Hepatocyte (in vitro differentiated cells): ENCODE measurements around the gene RNF217. TPM values are rescaled to one million over a fixed set of nuclear protein-coding genes. Genes with fewer than 3 reads are reported as not detected.

Source experiments
- DNase-seq: peaks from one replicate; pipeline ENCODE4 v3.0.0-alpha.2; 2016; ENCODE audit warnings: low spot score
- H2AFZ ChIP-seq: fragments of 200-600 bp; sonication (generic); 2 replicates; pipeline ENCODE4 v1.6.0; 2016; ENCODE audit warnings: antibody characterized with exemption, mild to moderate bottlenecking
- H3K27ac ChIP-seq: fragments of 200-600 bp; sonication (generic); 2 replicates; pipeline ENCODE4 v1.5.1; 2016; ENCODE audit warnings: mild to moderate bottlenecking
- H3K27me3 ChIP-seq: fragments of 200-600 bp; sonication (generic); 2 replicates; pipeline ENCODE4 v1.6.1; 2016
- H3K36me3 ChIP-seq: fragments of 200-600 bp; sonication (generic); replicated peaks from 2 replicates; pipeline ENCODE4 v1.5.1; 2016; ENCODE audit warnings: low read depth; ENCODE audit not compliant: insufficient read depth
- H3K4me1 ChIP-seq: fragments of 200-600 bp; sonication (generic); 2 replicates; pipeline ENCODE4 v1.5.1; 2016; ENCODE audit warnings: mild to moderate bottlenecking, moderate library complexity; ENCODE audit not compliant: insufficient read depth
- H3K4me2 ChIP-seq: fragments of 200-600 bp; sonication (generic); 2 replicates; pipeline ENCODE4 v1.6.0; 2016
- H3K4me3 ChIP-seq: fragments of 200-600 bp; sonication (generic); 2 replicates; pipeline ENCODE4 v1.5.1; 2016; ENCODE audit warnings: mild to moderate bottlenecking
- H3K79me2 ChIP-seq: fragments of 200-600 bp; sonication (generic); 2 replicates; pipeline ENCODE4 v1.6.0; 2017; ENCODE audit warnings: mild to moderate bottlenecking
- H3K9me2 ChIP-seq: fragments of 200-600 bp; sonication (generic); replicated peaks from 2 replicates; pipeline ENCODE4 v1.6.0; 2017; ENCODE audit warnings: mild to moderate bottlenecking; ENCODE audit not compliant: insufficient read depth
- H3K9me3 ChIP-seq: fragments of 200-600 bp; sonication (generic); 2 replicates; pipeline ENCODE4 v1.5.1; 2016; ENCODE audit warnings: low read depth, mild to moderate bottlenecking
- H4K20me1 ChIP-seq: fragments of 200-600 bp; sonication (generic); 2 replicates; pipeline ENCODE4 v1.6.0; 2016; ENCODE audit warnings: mild to moderate bottlenecking; ENCODE audit not compliant: insufficient read depth, poor library complexity, severe bottlenecking
- CTCF ChIP-seq: fragments of 200-600 bp; sonication (generic); IDR thresholded peaks from 2 replicates; pipeline ENCODE4 v1.5.1; 2016; ENCODE audit warnings: antibody characterized with exemption, mild to moderate bottlenecking; ENCODE audit not compliant: poor library complexity
- EZH2 ChIP-seq: fragments of 200-600 bp; sonication (generic); IDR thresholded peaks from 2 replicates; pipeline ENCODE4 v1.6.1; 2016; ENCODE audit warnings: antibody characterized with exemption, mild to moderate bottlenecking, borderline replicate concordance
- EZH2phosphoT487 ChIP-seq: fragments of 200-600 bp; sonication (generic); IDR thresholded peaks from one replicate; pipeline ENCODE4 v1.6.1; 2018; ENCODE audit warnings: antibody characterized with exemption, mild to moderate bottlenecking, low read depth, moderate library complexity; ENCODE audit not compliant: unreplicated experiment, severe bottlenecking
- WGBS: methylation state at CpG from one replicate; pipeline ENCODE4 v1.1.6; 2016; ENCODE audit warnings: low lambda C conversion rate; ENCODE audit errors: missing lambda C conversion rate; 5-methylcytosine and 5-hydroxymethylcytosine counted together
- polyA plus RNA-seq: library from polyadenylated mRNA; unstranded; fragments of >200 nt; fragmentation: Nextera tagmentation; extraction: Ambion mirVana; gene quantifications from 2 replicates; pipeline ENCODE4 v1.2.1, GENCODE V29; 2016
- total RNA-seq: library from RNA; depleted of rRNA; stranded (reverse); fragments of >200 nt; gene quantifications from 2 replicates; pipeline ENCODE4 v1.2.3, GENCODE V29; 2014

Gene RNF217
- total and polyA plus RNA-seq, 2 experiments from 2014 or later = 8.8 to 18.4 TPM

GRCh38 chr6:124958149-124958548, 4.1 kb upstream of the RNF217 start:
- H3K4me2 ChIP-seq = no peak overlapping the region
- H3K27me3 ChIP-seq = no peaks in the 10 kb centered on the region
- no peak overlapping the region for H3K4me3 ChIP-seq
- H3K36me3 ChIP-seq = no peaks in the 10 kb centered on the region
- H3K4me1 ChIP-seq = peaks cover 5% of the 10 kb centered on the region
- H3K27ac ChIP-seq = no peak overlapping the region
- H2AFZ ChIP-seq = no peak overlapping the region
- no peaks in the 10 kb centered on the region for H3K9me2 ChIP-seq
- no peak for DNase-seq
- TF ChIP-seq EZH2 = no peak
- TF ChIP-seq CTCF = no peak
- no peak for TF ChIP-seq EZH2phosphoT487
- H3K9me3 ChIP-seq = no peaks in the 10 kb centered on the region
- peaks cover 15% of the 10 kb centered on the region for H3K79me2 ChIP-seq
- no peaks in the 10 kb centered on the region for H4K20me1 ChIP-seq

DNA sequence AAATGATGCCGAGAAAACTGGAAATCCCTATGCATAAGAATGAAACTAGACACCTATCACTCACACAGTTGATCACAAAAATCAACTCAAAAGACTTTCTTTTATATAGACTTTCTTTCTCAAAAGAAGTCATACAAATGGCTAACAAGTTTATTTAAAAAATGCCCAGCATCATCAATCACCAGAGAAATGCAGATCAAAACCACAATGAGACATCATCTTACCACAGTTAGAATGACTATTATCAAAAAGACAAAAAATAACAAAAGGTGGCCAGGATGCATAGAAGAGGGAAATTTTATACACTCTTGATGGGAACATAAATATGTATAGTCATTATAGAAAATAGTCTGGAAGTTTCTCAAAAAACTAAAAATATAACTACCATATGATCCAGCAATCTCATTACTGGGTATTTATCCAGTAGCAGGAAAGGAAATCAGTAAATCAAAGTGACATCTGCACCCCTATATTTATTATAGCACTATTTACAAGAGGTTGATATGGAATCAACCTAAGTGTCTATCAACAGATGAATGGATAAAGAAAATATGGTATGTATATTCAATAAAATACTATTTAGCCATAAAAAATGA, 3.4 kb upstream of the RNF217 start:
- no peak for DNase-seq
- H3K9me3 ChIP-seq = no peaks in the 10 kb centered on the region
- no peak overlapping the region for H2AFZ ChIP-seq
- no peaks in the 10 kb centered on the region for H3K36me3 ChIP-seq
- no peaks in the 10 kb centered on the region for H4K20me1 ChIP-seq
- H3K9me2 ChIP-seq = no peaks in the 10 kb centered on the region
- H3K4me2 ChIP-seq = no peak overlapping the region
- 94% methylated on average over 1 of the region's 1 CpG for WGBS
- H3K79me2 ChIP-seq = peaks cover 16% of the 10 kb centered on the region
- TF ChIP-seq EZH2 (no peak), EZH2phosphoT487 (no peak), CTCF (no peak)
- no peak overlapping the region for H3K4me3 ChIP-seq
- peaks cover 5% of the 10 kb centered on the region for H3K4me1 ChIP-seq
- no peaks in the 10 kb centered on the region for H3K27me3 ChIP-seq
- no peak overlapping the region for H3K27ac ChIP-seq

GRCh38 chr6:124960757-124961463, 1.3 kb upstream of the RNF217 start:
- Histone ChIP-seq H2AFZ (peak overlapping the region; percentile 41), H4K20me1 (no peaks in the 10 kb centered on the region), H3K9me2 (no peaks in the 10 kb centered on the region), H3K4me1 (peaks cover 24% of the 10 kb centered on the region), H3K36me3 (no peaks in the 10 kb centered on the region), H3K27ac (peak overlapping the region; percentile 81), H3K9me3 (no peaks in the 10 kb centered on the region), H3K27me3 (no peaks in the 10 kb centered on the region), H3K4me2 (peak overlapping the region; percentile 89), H3K79me2 (peaks cover 33% of the 10 kb centered on the region), H3K4me3 (peak overlapping the region; percentile 27)
- no peak for TF ChIP-seq CTCF
- TF ChIP-seq EZH2phosphoT487 = no peak
- TF ChIP-seq EZH2 = no peak
- DNase-seq = no peak
- 91% methylated on average over 4 of the region's 4 CpGs for WGBS
